ENCODE results near the gene ABI3BP.
"Not testable (repeated sequence)": the region's sequence is repeated elsewhere in the genome, so short reads cannot be mapped to it uniquely, and the experiment has no call there.

The ABI3BP gene

GRCh38 chr3:101017017-101017416 lies 23.8 kb upstream of the ABI3BP start:
- H3K4me1 ChIP-seq (ENCODE audit: control insufficient read depth, insufficient read depth, low read length) = no peaks in the 10 kb centered on the region
- H3K4me3 ChIP-seq (ENCODE audit: low read length) = no peak overlapping the region
- no peaks in the 10 kb centered on the region for H3K27me3 ChIP-seq (ENCODE audit: control insufficient read depth, insufficient read depth, low read length)
- no peaks in the 10 kb centered on the region for H3K36me3 ChIP-seq (ENCODE audit: control insufficient read depth, insufficient read depth, low read length)
- H3K9ac ChIP-seq (ENCODE audit: low read length) = no peak overlapping the region
- no peaks in the 10 kb centered on the region for H3K9me3 ChIP-seq (ENCODE audit: control insufficient read depth, low read length)

DNA sequence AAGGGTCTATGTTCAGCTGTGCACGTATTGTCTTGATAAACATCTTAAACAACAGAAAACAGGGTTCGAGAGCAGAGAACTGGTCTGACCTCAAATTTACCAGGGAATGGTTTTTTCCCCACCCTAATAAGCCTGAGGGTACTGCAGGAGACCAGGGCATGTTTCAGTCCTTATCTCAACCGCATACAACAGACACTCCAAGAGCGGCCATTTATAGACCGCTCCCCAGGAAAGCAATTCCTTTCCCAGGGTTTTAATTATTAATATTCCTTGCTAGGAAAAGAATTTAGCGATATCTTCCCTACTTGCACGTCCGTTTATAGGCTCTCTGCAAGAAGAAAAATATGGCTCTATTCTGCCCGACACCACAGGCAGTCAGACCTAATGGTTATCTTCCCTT lies 19.1 kb upstream of the ABI3BP start:
- H3K4me1 ChIP-seq (ENCODE audit: control insufficient read depth, insufficient read depth, low read length); H3K9me3 ChIP-seq (ENCODE audit: control insufficient read depth, low read length); H3K36me3 ChIP-seq (ENCODE audit: control insufficient read depth, insufficient read depth, low read length); H3K9ac ChIP-seq (ENCODE audit: low read length); H3K4me3 ChIP-seq (ENCODE audit: low read length); H3K27me3 ChIP-seq (ENCODE audit: control insufficient read depth, insufficient read depth, low read length): not testable (repeated sequence)

GRCh38 chr3:101011136-101011535 lies 17.9 kb upstream of the ABI3BP start:
- Histone ChIP-seq H3K9ac (ENCODE audit: low read length) (no peak overlapping the region), H3K9me3 (ENCODE audit: control insufficient read depth, low read length) (no peaks in the 10 kb centered on the region), H3K4me3 (ENCODE audit: low read length) (no peak overlapping the region), H3K27me3 (ENCODE audit: control insufficient read depth, insufficient read depth, low read length) (no peaks in the 10 kb centered on the region), H3K4me1 (ENCODE audit: control insufficient read depth, insufficient read depth, low read length) (no peaks in the 10 kb centered on the region), H3K36me3 (ENCODE audit: control insufficient read depth, insufficient read depth, low read length) (no peaks in the 10 kb centered on the region)

DNA sequence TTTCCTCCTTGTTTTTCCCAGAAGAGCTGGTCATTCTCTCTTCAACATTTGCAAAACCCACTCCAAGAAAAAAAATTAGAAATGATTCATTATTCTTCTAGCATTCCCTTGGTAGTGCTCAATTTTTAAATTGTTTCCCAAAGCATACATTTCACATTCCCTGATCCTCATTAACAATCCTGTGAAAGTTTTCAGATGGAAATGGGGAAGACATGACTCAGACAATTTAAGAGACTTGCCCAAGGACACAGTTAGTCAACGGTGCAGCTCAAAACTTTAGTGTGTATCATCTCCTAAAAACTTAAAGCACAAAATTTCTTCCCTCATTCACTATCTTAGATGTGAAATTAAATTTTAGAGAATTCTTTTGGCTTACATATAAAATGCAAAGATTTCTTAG lies 17.1 kb upstream of the ABI3BP start:
- Histone ChIP-seq H3K4me1 (ENCODE audit: control insufficient read depth, insufficient read depth, low read length) (no peaks in the 10 kb centered on the region), H3K4me3 (ENCODE audit: low read length) (no peak overlapping the region), H3K9me3 (ENCODE audit: control insufficient read depth, low read length) (no peaks in the 10 kb centered on the region), H3K27me3 (ENCODE audit: control insufficient read depth, insufficient read depth, low read length) (no peaks in the 10 kb centered on the region), H3K36me3 (ENCODE audit: control insufficient read depth, insufficient read depth, low read length) (no peaks in the 10 kb centered on the region), H3K9ac (ENCODE audit: low read length) (no peak overlapping the region)

- Histone ChIP-seq H3K9ac (ENCODE audit: low read length) (no peak overlapping the region), H3K9me3 (ENCODE audit: control insufficient read depth, low read length) (no peaks in the 10 kb centered on the region), H3K27me3 (ENCODE audit: control insufficient read depth, insufficient read depth, low read length) (no peaks in the 10 kb centered on the region), H3K4me1 (ENCODE audit: control insufficient read depth, insufficient read depth, low read length) (no peaks in the 10 kb centered on the region), H3K4me3 (ENCODE audit: low read length) (no peak overlapping the region), H3K36me3 (ENCODE audit: control insufficient read depth, insufficient read depth, low read length) (no peaks in the 10 kb centered on the region)
These were observed 16.2 kb upstream of the ABI3BP start for GRCh38 chr3:101009386-101009785.

DNA sequence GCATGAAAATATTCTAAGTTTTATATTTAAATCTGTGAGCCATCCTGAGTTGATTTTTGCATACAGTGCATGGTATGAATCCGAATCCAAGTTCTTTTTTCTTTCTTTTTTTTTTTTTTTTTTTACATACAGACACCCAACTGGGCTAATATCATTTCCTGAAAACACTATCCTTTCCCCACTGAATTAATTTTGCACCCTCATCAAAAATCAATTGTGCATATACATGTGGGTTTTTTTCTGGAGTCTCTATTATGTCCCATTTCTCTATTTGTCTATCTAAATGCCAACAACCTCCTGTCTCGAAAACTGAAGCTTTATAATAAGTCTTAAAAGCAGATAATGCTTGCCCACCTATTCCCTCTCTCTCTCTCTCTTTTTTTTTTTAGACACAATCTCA lies 5.9 kb upstream of the ABI3BP start:
- Histone ChIP-seq H3K36me3 (ENCODE audit: control insufficient read depth, insufficient read depth, low read length) (no peaks in the 10 kb centered on the region), H3K4me3 (ENCODE audit: low read length) (no peak overlapping the region), H3K27me3 (ENCODE audit: control insufficient read depth, insufficient read depth, low read length) (no peaks in the 10 kb centered on the region), H3K9me3 (ENCODE audit: control insufficient read depth, low read length) (no peaks in the 10 kb centered on the region), H3K9ac (ENCODE audit: low read length) (no peak overlapping the region), H3K4me1 (ENCODE audit: control insufficient read depth, insufficient read depth, low read length) (no peaks in the 10 kb centered on the region)

DNA sequence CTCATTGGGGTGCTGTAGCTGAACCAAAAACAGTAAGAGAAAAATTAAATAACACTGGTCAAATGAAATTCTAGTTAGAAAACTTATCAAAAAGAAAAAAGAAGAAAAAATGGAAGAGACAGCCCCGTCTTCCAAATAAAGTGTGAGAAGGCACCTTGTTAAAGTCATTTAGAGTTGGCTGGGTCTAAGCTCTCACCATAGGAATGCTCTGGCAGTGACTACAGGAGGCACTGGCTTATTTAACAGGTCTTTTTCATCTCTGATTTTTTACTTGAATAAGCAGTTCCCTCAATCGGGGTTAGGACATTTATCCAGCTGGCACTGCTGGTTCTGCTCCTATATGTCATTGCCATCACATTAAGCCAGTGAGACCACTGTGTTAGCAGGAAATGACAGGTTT lies 1.6 kb upstream of the ABI3BP start:
- Histone ChIP-seq H3K9ac (ENCODE audit: low read length) (no peak overlapping the region), H3K4me1 (ENCODE audit: control insufficient read depth, insufficient read depth, low read length) (no peaks in the 10 kb centered on the region), H3K36me3 (ENCODE audit: control insufficient read depth, insufficient read depth, low read length) (no peaks in the 10 kb centered on the region), H3K4me3 (ENCODE audit: low read length) (no peak overlapping the region), H3K27me3 (ENCODE audit: control insufficient read depth, insufficient read depth, low read length) (no peaks in the 10 kb centered on the region), H3K9me3 (ENCODE audit: control insufficient read depth, low read length) (no peaks in the 10 kb centered on the region)

DNA sequence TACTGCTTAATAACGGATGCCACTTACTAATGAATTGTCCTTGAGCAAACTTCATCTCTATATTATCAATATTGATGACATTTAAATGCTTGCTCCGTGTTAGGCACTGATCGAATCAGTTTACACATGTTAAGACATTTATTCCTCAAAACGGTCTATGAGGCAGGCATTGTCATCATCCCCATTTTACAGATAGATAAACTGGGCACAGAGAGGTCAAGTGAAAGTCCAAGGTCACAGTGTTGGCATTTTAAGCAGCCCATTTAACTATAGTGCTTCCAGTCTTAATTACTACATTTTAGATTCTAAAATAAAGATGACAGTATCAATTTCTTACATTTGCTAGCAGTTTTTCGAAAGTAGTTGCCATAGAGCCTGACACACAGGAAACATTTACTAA lies 966 bp upstream of the ABI3BP start:
- Histone ChIP-seq H3K4me1 (ENCODE audit: control insufficient read depth, insufficient read depth, low read length) (no peaks in the 10 kb centered on the region), H3K4me3 (ENCODE audit: low read length) (no peak overlapping the region), H3K9ac (ENCODE audit: low read length) (no peak overlapping the region)

GRCh38 chr3:100992231-100993012 lies 799 bp downstream of the ABI3BP start:
- Histone ChIP-seq H3K36me3 (ENCODE audit: control insufficient read depth, insufficient read depth, low read length) (no peaks in the 10 kb centered on the region), H3K27me3 (ENCODE audit: control insufficient read depth, insufficient read depth, low read length) (no peaks in the 10 kb centered on the region), H3K9ac (ENCODE audit: low read length) (peak overlapping the region; percentile 54), H3K4me3 (ENCODE audit: low read length) (peak overlapping the region; percentile 1), H3K4me1 (ENCODE audit: control insufficient read depth, insufficient read depth, low read length) (no peaks in the 10 kb centered on the region), H3K9me3 (ENCODE audit: control insufficient read depth, low read length) (no peaks in the 10 kb centered on the region)

More for the DNA sequence above, 966 bp upstream of the ABI3BP start:
- no peaks in the 10 kb centered on the region for H3K27me3 ChIP-seq (ENCODE audit: control insufficient read depth, insufficient read depth, low read length)
- H3K9me3 ChIP-seq (ENCODE audit: control insufficient read depth, low read length) = no peaks in the 10 kb centered on the region
- no peaks in the 10 kb centered on the region for H3K36me3 ChIP-seq (ENCODE audit: control insufficient read depth, insufficient read depth, low read length)

GRCh38 chr3:100988080-100988479 lies 5.1 kb downstream of the ABI3BP start:
- Histone ChIP-seq H3K27me3 (ENCODE audit: control insufficient read depth, insufficient read depth, low read length) (no peaks in the 10 kb centered on the region), H3K9me3 (ENCODE audit: control insufficient read depth, low read length) (no peaks in the 10 kb centered on the region), H3K9ac (ENCODE audit: low read length) (no peak overlapping the region), H3K36me3 (ENCODE audit: control insufficient read depth, insufficient read depth, low read length) (no peaks in the 10 kb centered on the region), H3K4me3 (ENCODE audit: low read length) (no peak overlapping the region), H3K4me1 (ENCODE audit: control insufficient read depth, insufficient read depth, low read length) (no peaks in the 10 kb centered on the region)

DNA sequence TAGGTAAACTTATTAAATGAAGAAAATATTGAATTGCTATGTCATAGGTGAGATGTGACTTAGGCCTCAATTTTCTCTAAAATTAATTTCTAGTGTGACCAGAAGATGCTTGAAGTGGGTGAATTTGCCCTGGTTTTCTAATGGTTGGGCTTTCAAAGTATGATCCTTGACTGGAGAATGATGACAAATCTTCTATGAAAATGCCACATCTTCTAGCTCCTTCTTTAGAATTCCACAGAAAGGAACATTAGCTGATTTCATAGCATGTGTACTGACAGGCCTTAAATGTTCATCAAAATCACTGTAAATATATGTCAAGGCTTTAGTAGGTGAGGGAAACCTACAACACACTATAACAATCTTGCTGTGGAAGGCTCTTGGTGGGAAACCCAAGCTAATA lies 8.9 kb downstream of the ABI3BP start:
- H3K9ac ChIP-seq (ENCODE audit: low read length) = no peak overlapping the region
- no peaks in the 10 kb centered on the region for H3K9me3 ChIP-seq (ENCODE audit: control insufficient read depth, low read length)
- no peaks in the 10 kb centered on the region for H3K27me3 ChIP-seq (ENCODE audit: control insufficient read depth, insufficient read depth, low read length)
- no peaks in the 10 kb centered on the region for H3K4me1 ChIP-seq (ENCODE audit: control insufficient read depth, insufficient read depth, low read length)
- H3K4me3 ChIP-seq (ENCODE audit: low read length) = no peak overlapping the region
- no peaks in the 10 kb centered on the region for H3K36me3 ChIP-seq (ENCODE audit: control insufficient read depth, insufficient read depth, low read length)

GRCh38 chr3:100982710-100983109 lies 10.5 kb downstream of the ABI3BP start:
- H3K9me3 ChIP-seq (ENCODE audit: control insufficient read depth, low read length) = no peaks in the 10 kb centered on the region
- H3K9ac ChIP-seq (ENCODE audit: low read length) = no peak overlapping the region
- H3K4me3 ChIP-seq (ENCODE audit: low read length) = no peak overlapping the region
- no peaks in the 10 kb centered on the region for H3K4me1 ChIP-seq (ENCODE audit: control insufficient read depth, insufficient read depth, low read length)
- H3K36me3 ChIP-seq (ENCODE audit: control insufficient read depth, insufficient read depth, low read length) = no peaks in the 10 kb centered on the region
- H3K27me3 ChIP-seq (ENCODE audit: control insufficient read depth, insufficient read depth, low read length) = no peaks in the 10 kb centered on the region
